Common myeloid progenitor, CD34-positive (primary cell): ENCODE results near the gene RSPH6A.

Experiments
- CTCF ChIA-PET: fragments of 350-600 bp; sonication (Branson Sonifier 250); formaldehyde crosslinking; loops from one replicate; lab custom pipeline; 2021; ENCODE audit warnings: antibody characterized with exemption; lab: Charles Lee
- POLR2A ChIA-PET: fragments of 350-600 bp; sonication (Branson Sonifier 250); formaldehyde crosslinking; loops from one replicate; lab custom pipeline; 2021; ENCODE audit warnings: antibody characterized with exemption; lab: Charles Lee
- DNase-seq, 3 donors: peaks; one replicate each; pipeline versions ENCODE4 v3.0.0 to v3.0.0-alpha.2; 2013
- H3K27ac ChIP-seq, 2 experiments: 1 replicate in 1 of 2; 2 replicates in 1 of 2; pipeline ENCODE4 v1.7.0; 2013; ENCODE audit warnings: inconsistent platforms in 2 of 2, low read length in 2 of 2, mild to moderate bottlenecking in 2 of 2, low read depth in 1 of 2, moderate library complexity in 1 of 2; ENCODE audit not compliant: severe bottlenecking in 2 of 2, insufficient read depth in 1 of 2, poor library complexity in 1 of 2
- H3K27me3 ChIP-seq, 5 experiments: replicated peaks in 2 of 5; 1 replicate in 3 of 5; 2 replicates in 2 of 5; pipeline versions ENCODE4 v1.6.1 to v1.7.0; 2013; ENCODE audit warnings: low read length in 4 of 5, mild to moderate bottlenecking in 2 of 5, moderate library complexity in 2 of 5, inconsistent platforms in 1 of 5; ENCODE audit not compliant: insufficient read depth in 5 of 5, control insufficient read depth in 4 of 5
- H3K36me3 ChIP-seq, 4 experiments: 1 replicate in 2 of 4; 2 replicates in 2 of 4; pipeline versions ENCODE4 v1.6.1 to v1.7.0; 2013; ENCODE audit warnings: low read length in 3 of 4, control low read depth in 1 of 4, mild to moderate bottlenecking in 1 of 4; ENCODE audit not compliant: control insufficient read depth in 4 of 4, insufficient read depth in 4 of 4
- H3K4me1 ChIP-seq, 4 experiments: 1 replicate in 3 of 4; 2 replicates in 1 of 4; pipeline versions ENCODE4 v1.6.1 to v1.7.1; 2013; ENCODE audit warnings: low read length in 3 of 4, mild to moderate bottlenecking in 3 of 4, control low read depth in 1 of 4, inconsistent platforms in 1 of 4, moderate library complexity in 1 of 4; ENCODE audit not compliant: control insufficient read depth in 4 of 4, insufficient read depth in 4 of 4; ENCODE audit errors: control extremely low read depth in 1 of 4
- H3K4me3 ChIP-seq, 7 experiments: 1 replicate in 4 of 7; 2 replicates in 3 of 7; pipeline versions ENCODE4 v1.5.1 to v1.7.0; 2013; ENCODE audit warnings: mild to moderate bottlenecking in 7 of 7, low read length in 6 of 7, moderate library complexity in 6 of 7, inconsistent platforms in 2 of 7, low read depth in 2 of 7, control low read depth in 1 of 7; ENCODE audit not compliant: insufficient read depth in 4 of 7, control insufficient read depth in 1 of 7; ENCODE audit errors: extremely low read depth in 1 of 7
- H3K9me3 ChIP-seq, 5 experiments: 1 replicate in 4 of 5; 2 replicates in 1 of 5; pipeline versions ENCODE4 v1.6.1 to v1.7.1; 2013; ENCODE audit warnings: low read length in 4 of 5, mild to moderate bottlenecking in 2 of 5, inconsistent platforms in 1 of 5, low read depth in 1 of 5, moderate library complexity in 1 of 5; ENCODE audit not compliant: control insufficient read depth in 4 of 5, insufficient read depth in 2 of 5; ENCODE audit errors: control extremely low read depth in 1 of 5
- WGBS: methylation state at CpG from one replicate; pipeline ENCODE4 v1.1.5; 2013; ENCODE audit not compliant: insufficient coverage; 5-methylcytosine and 5-hydroxymethylcytosine counted together

RSPH6A gene

GRCh38 chr19:45821570-45821969 lies 6.5 kb upstream of the RSPH6A start:
- H3K9me3 ChIP-seq: no peaks in the 10 kb centered on the region
- ChIA-PET POLR2A (no interaction called here), CTCF (no interaction called here)
- H3K36me3 ChIP-seq: peaks cover 15 to 75% (median 47%) of the 10 kb centered on the region in 4 experiments
- H3K27me3 ChIP-seq: no peaks in the 10 kb centered on the region
- no peak for DNase-seq
- 91% methylated on average over 10 of the region's 10 CpGs for WGBS
- H3K27ac ChIP-seq: no peak overlapping the region
- H3K4me1 ChIP-seq: peaks cover 0 to 8% (median 5%) of the 10 kb centered on the region in 4 experiments
- H3K4me3 ChIP-seq: no peak overlapping the region

- POLR2A ChIA-PET: no interaction called here
- Histone ChIP-seq H3K27me3 (no peaks in the 10 kb centered on the region), H3K36me3 (peaks cover 15 to 71% (median 43%) of the 10 kb centered on the region in 4 experiments), H3K27ac (no peak overlapping the region), H3K4me3 (no peak overlapping the region), H3K9me3 (no peaks in the 10 kb centered on the region), H3K4me1 (peaks cover 0 to 12% (median 9%) of the 10 kb centered on the region in 4 experiments)
- DNase-seq: no peak
- WGBS: 94% methylated on average over 5 of the region's 8 CpGs
- CTCF ChIA-PET: no interaction called here
Observed at GRCh38 chr19:45821103-45821521, 6.0 kb upstream of the RSPH6A start.

GRCh38 chr19:45820413-45821102 lies 5.5 kb upstream of the RSPH6A start:
- no peak overlapping the region for H3K4me3 ChIP-seq
- no peaks in the 10 kb centered on the region for H3K27me3 ChIP-seq
- no peaks in the 10 kb centered on the region for H3K9me3 ChIP-seq
- H3K36me3 ChIP-seq: peaks cover 15 to 65% (median 37%) of the 10 kb centered on the region in 4 experiments
- ChIA-PET POLR2A (interaction anchor here (0.6 kb wide), 1 partner anchor 49 kb away, joined by 3 read pairs; no protein-coding TSS in a partner anchor), CTCF (interaction anchor here (1.5 kb wide), 1 partner anchor 59 kb away, joined by 4 read pairs; no protein-coding TSS in a partner anchor)
- WGBS: 94% methylated on average over 17 of the region's 20 CpGs
- H3K4me1 ChIP-seq: peaks cover 0 to 18% (median 15%) of the 10 kb centered on the region in 4 experiments
- H3K27ac ChIP-seq: no peak overlapping the region
- no peak for DNase-seq

GRCh38 chr19:45819769-45820168 lies 4.7 kb upstream of the RSPH6A start:
- WGBS: 98% methylated on average over 4 of the region's 6 CpGs
- POLR2A ChIA-PET: no interaction called here
- peaks cover 13 to 57% (median 34%) of the 10 kb centered on the region in 4 experiments for H3K36me3 ChIP-seq
- no peaks in the 10 kb centered on the region for H3K27me3 ChIP-seq
- H3K4me1 ChIP-seq: peaks cover 0 to 24% (median 21%) of the 10 kb centered on the region in 4 experiments
- no peak overlapping the region for H3K4me3 ChIP-seq
- no peaks in the 10 kb centered on the region for H3K9me3 ChIP-seq
- no peak overlapping the region for H3K27ac ChIP-seq
- CTCF ChIA-PET: interaction anchor here (1.5 kb wide), 1 partner anchor 60 kb away, joined by 4 read pairs; no protein-coding TSS in a partner anchor
- no peak for DNase-seq

GRCh38 chr19:45817725-45818301 lies 2.7 kb upstream of the RSPH6A start:
- H3K4me3 ChIP-seq: no peak overlapping the region

GRCh38 chr19:45817010-45817724 lies 2.1 kb upstream of the RSPH6A start:
- Histone ChIP-seq H3K36me3 (peaks cover 6 to 32% (median 20%) of the 10 kb centered on the region in 4 experiments), H3K9me3 (no peaks in the 10 kb centered on the region), H3K27ac (no peak overlapping the region), H3K27me3 (no peaks in the 10 kb centered on the region), H3K4me1 (peaks cover 0 to 26% (median 25%) of the 10 kb centered on the region in 4 experiments), H3K4me3 (no peak overlapping the region)
- CTCF ChIA-PET: interaction anchor here (0.9 to 3.0 kb wide), 26 partner anchors 9 to 257 kb away, joined by 3 to 17 read pairs (median 5); partner anchors contain the start of genes DMWD, IRF2BP1 and SYMPK
- WGBS: 22% methylated on average over 22 of the region's 24 CpGs
- POLR2A ChIA-PET: interaction anchor here (1.2 kb wide), 1 partner anchor 18 kb away, joined by 3 read pairs; no protein-coding TSS in a partner anchor
- DNase-seq: peak; percentile 96 to 98 (median 96)

More at GRCh38 chr19:45817725-45818301, 2.7 kb upstream of the RSPH6A start:
- peaks cover 0 to 26% (median 25%) of the 10 kb centered on the region in 4 experiments for H3K4me1 ChIP-seq
- 96% methylated on average over 13 of the region's 19 CpGs for WGBS
- CTCF ChIA-PET: interaction anchor here (1.1 to 3.0 kb wide), 16 partner anchors 8 to 68 kb away, joined by 3 to 17 read pairs (median 5); partner anchors contain the start of genes DMWD and IRF2BP1
- no peaks in the 10 kb centered on the region for H3K9me3 ChIP-seq
- H3K27ac ChIP-seq: no peak overlapping the region
- no peaks in the 10 kb centered on the region for H3K27me3 ChIP-seq
- H3K36me3 ChIP-seq: peaks cover 6 to 38% (median 25%) of the 10 kb centered on the region in 4 experiments
- no peak for DNase-seq
- POLR2A ChIA-PET: interaction anchor here (1.2 kb wide), 1 partner anchor 19 kb away, joined by 3 read pairs; no protein-coding TSS in a partner anchor
